GM23338 (cell line): ENCODE data around the gene DENND5B.

ENCODE experiments used
- CTCF ChIP-seq, 2 experiments: fragments of 200-600 bp in 1 of 2; sonication (generic) in 1 of 2; conservative IDR thresholded peaks; 2 replicates each; pipeline versions ENCODE4 v1.5.1 to v1.6.1; 2016 to 2017; ENCODE audit warnings: antibody characterized with exemption in 2 of 2, low read depth in 2 of 2, mild to moderate bottlenecking in 2 of 2, moderate library complexity in 1 of 2
- ETS1 ChIP-seq: IDR thresholded peaks from 2 replicates; pipeline ENCODE4 v1.6.1; 2016; ENCODE audit warnings: antibody characterized with exemption
- EZH2 ChIP-seq: fragments of 200-600 bp; sonication (generic); IDR thresholded peaks from one replicate; pipeline ENCODE4 v1.8.0; 2017; ENCODE audit warnings: antibody characterized with exemption, mild to moderate bottlenecking, low read depth; ENCODE audit not compliant: unreplicated experiment
- EZH2phosphoT487 ChIP-seq: fragments of 200-600 bp; sonication (generic); IDR thresholded peaks from one replicate; pipeline ENCODE4 v1.8.1; 2018; ENCODE audit warnings: antibody characterized with exemption; ENCODE audit not compliant: unreplicated experiment
- JUNB ChIP-seq: IDR thresholded peaks from one replicate; pipeline ENCODE4 v1.6.1; 2016; ENCODE audit warnings: antibody characterized with exemption; ENCODE audit not compliant: unreplicated experiment
- POLR2AphosphoS5 ChIP-seq: IDR thresholded peaks from 2 replicates; pipeline ENCODE4 v1.6.1; 2016; ENCODE audit warnings: antibody characterized with exemption, low read depth
- REST ChIP-seq: IDR thresholded peaks from one replicate; pipeline ENCODE4 v1.6.1; 2018; ENCODE audit warnings: antibody characterized with exemption; ENCODE audit not compliant: unreplicated experiment

GRCh38 chr12:31528095-31528494 lies 62.8 kb downstream of the DENND5B start:
- TF ChIP-seq EZH2phosphoT487 (no peak), CTCF (conservative IDR thresholded peaks at IDR 0.05; ENCODE audit: low read depth in 2 of 2) (no peak), POLR2AphosphoS5 (no peak), EZH2 (no peak), ETS1 (no peak), REST (no peak), JUNB (no peak)
